ENCODE measurements around the gene RNF5.

RNF5 gene

GRCh38 chr6:32152769-32153563, 25.2 kb upstream of the RNF5 start:
- DNase-seq = peak; percentile 21

- peak; percentile 85 for DNase-seq
Observed at GRCh38 chr6:32153564-32154513, 24.4 kb upstream of the RNF5 start, which contains the start of gene PPT2. TSS of gene PPT2 (plus strand) at chr6:32154141. CDS start at chr6:32154595, 454 bp downstream.

GRCh38 chr6:32154514-32155161, 23.6 kb upstream of the RNF5 start:
- peak; percentile 47 for DNase-seq

DNA sequence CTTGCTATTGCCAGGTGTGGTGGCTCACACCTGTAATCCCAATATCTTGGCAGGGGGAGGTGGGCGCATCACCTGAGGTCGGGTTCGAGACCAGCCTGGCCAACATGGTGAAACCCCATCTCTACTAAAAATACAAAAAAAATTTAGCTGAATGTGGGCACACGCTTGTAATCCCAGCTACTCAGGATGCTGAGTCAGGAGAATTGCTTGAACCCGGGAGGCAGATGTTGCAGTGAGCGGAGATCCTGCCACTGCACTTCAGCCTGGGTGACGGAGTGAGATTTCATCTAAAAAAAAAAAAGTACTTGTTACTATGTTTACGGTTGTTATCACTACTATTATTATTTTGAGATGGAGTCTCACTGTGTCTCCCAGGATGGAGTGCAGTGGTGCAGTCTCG, 21.3 kb upstream of the RNF5 start:
- no peak for DNase-seq

DNA sequence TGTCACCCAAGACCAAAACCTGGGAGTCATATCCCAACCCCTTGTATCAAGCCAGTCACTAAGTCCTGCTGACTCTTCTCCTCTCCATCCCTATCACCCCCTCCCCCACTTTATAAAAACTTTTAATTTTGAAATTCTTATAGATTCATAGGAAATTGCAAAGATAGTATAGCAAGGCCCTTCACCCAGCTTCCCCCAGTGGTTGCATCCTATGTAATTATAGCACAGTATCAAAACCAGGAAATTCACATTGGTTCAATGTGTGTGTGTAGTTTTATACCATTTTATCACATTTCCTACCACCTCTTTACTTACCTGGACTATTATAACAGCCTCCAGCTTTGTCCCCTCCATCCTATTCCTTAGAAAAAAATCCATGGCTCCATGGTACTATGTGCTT, 20.2 kb upstream of the RNF5 start:
- no peak for DNase-seq

DNA sequence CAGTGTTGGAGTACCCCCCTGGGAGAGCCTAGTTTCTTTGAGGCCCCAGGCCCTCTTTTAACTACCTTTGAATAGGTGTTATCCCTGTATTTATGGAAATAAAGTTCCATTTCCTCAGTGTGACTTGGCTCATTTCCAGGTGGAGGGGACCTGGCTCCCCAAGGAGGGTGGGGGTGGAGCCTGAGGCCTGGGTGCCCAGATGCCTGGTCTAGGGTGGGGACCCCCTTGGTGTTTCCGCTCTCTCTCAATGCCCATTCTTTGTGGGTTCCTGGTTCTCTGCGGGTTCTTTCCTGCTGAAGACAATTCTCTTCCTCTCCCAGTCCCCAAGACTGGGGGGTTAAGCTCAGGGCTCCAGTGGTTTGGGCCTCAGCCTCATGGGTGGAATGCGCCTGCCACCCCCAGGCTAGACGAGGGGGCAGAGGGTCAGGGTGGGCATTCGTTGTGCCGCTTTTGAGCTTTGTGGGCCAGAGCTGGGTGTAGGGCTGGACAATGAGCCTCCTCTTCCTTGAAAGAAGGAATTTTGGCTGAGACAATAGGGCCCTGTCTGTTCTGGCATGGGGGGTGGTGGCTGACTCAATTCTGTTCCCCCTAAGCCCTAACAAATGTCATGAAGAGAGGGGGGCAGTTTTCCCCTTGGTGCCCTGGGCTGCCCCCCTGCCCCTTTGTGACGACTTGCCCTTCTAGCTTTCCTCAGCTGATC, 14.5 kb upstream of the RNF5 start:
- no peak for DNase-seq

DNA sequence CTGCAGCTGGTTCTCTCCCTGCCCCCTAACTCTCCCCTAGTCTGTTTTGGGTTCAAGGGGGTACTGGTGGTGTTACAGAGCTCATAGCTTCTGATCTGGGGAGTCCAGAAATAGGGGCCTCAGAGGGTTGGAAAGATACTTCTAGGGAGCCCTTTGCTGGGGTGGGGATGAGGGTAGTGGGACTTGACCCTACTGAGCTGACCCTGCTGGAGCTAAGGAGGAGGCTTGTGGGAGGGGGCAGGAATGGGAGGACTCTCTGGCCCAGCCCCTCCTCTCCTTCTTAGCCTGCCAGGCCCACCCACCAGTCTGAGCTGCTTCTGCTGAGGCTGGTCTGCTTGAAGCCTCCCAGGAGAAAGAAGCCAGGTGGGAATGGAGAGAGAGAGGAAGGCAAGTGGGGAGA, 13.9 kb upstream of the RNF5 start, which contains the start of gene EGFL8:
EGFL8 (plus strand) TSS at position 301 of the 400 bp plus-strand sequence. CDS start 1,571 bp downstream, outside the sequence.
- no peak for DNase-seq

GRCh38 chr6:32166411-32167061, 11.7 kb upstream of the RNF5 start:
- no peak for DNase-seq

- no peak for DNase-seq
Observed at GRCh38 chr6:32167154-32167760, 10.9 kb upstream of the RNF5 start.

- DNase-seq = no peak
Observed at GRCh38 chr6:32167761-32168262, 10.4 kb upstream of the RNF5 start.

GRCh38 chr6:32168350-32168749, 9.9 kb upstream of the RNF5 start:
- DNase-seq = no peak

DNA sequence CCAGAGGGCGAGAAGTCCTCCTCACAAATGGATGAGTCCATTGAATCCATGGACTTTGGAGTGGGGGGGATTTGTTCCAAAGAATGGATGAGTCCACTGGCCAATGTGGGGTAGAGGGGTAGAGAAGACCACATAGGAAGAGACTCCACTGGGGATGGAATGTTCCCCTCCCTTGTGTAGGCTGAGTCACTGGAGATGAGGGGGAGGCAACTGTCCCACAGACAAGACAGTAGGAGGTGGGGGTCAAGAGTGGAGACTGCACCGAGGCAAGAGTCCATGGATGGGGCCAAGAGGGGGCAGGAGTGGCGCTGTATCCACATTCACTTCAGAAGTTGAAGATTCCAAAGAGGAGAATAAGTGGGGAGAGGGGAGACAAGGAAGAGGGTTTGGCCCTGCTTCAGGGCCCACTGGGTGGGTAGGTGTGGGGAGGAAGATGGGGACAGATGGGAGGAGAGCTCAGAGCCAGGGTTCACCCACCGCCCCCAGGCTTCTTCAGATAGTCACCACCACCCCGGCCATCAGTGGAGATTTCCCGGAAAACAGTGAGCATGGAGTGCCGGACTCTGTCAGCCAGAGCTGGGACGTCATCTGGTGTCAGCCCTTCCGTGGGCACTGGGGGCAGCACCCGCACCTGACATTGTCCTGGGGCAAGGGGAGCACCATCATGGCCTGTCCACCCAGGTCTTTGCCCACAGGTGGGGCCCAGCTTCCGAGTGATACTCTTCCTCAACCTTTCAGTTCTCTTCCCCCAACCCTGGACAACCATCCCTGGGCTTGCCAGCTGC, 9.2 kb upstream of the RNF5 start:
- no peak for DNase-seq

GRCh38 chr6:32170294-32170693, 7.9 kb upstream of the RNF5 start:
- DNase-seq = no peak

- DNase-seq = no peak
Observed at GRCh38 chr6:32171234-32171633, 7.0 kb upstream of the RNF5 start.

DNA sequence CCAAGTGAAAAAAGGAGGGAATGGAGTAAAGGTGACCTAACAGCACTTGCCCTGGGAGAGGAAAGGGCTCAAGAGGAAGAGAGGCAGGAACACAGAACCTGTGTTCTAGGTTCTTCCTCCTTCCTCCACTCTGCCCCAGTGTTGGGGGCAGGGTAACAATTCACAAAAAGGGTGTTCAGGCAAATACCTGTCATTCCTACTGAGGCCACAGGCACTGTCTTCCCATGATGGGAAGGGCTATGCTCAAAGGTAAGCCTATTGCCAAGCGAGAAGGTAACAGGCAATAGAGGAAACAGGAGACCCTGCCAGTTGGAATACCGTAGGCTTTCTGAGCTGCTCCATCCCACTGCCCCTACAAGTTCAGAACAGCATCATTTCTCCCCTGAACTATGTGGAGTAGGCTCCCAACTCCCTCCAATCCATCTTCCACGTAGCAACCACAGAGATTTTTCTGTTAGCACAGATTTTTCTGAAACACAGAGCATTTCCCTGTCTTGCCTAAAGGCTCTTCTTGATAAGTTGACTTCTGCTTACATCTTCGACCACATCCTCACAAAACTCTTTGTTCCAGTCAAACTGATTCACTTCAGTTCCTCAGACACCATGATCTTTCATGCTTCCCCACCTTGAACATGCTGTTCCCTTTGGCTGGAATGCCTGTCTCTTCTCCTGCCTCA, 5.0 kb upstream of the RNF5 start:
- DNase-seq = no peak

GRCh38 chr6:32174416-32174815, 3.8 kb upstream of the RNF5 start:
- DNase-seq = no peak

- DNase-seq = no peak
Observed at GRCh38 chr6:32175322-32175710, 2.9 kb upstream of the RNF5 start.

DNA sequence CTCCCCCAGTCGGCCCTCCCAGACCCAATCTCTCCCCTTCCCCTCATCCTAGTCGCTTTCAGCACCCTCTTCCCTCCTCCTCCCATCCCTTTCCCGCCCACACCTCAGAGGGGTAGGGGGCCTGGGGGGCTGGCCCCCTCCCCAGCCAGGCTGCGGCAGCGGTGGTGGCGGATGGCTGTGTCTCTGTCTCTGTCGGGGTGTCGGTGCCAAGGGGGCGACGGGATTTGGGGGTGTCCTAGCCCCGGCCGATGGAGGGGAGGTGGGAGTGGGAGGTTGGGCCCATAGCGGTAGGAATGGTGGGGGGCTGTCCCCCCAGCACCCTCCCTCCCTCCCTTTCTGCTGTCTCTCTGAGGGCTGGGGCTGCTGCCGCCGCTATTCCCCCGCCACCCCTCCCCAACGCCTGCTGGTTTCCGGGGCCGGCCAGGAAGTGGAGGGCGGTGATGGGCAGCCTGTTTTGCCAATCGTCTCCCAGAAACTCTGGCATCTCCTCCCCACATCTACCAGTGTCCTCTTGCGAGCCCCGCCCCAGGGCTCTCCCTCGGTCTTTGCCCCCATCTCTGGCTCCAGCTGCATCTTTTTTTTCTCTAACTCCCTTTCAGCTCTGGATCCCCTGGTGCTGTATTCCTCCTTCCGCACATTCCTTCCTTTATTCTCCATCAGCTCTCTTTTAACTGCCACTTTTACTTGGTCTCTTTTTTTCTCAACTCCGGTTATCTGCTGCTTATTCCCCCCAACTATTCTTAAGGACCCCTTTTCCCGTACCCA, 2.3 kb upstream of the RNF5 start, which contains the start of gene AGPAT1:
AGPAT1 (minus strand) TSS at position 374 of the 765 bp plus-strand sequence. CDS start 4,588 bp downstream, outside the sequence.
- peak; percentile 90 for DNase-seq
